ENCODE data around the gene C19orf53.

DNA sequence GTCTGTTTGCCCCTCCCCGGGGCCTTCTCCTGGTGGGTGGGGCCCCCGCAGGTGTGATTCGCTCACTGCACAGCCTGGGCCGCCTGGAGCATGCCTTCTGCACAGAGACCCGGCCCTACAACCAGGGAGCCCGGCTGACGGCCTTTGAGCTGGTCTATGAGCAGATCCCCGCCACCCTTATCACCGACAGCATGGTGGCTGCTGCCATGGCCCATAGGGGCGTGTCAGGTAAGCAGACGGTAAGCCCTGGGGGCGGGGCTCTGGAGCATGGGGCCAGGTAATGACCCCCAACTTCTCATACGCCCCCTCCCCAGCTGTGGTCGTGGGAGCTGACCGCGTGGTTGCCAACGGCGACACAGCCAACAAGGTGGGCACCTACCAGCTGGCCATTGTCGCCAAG lies 5.7 kb upstream of the C19orf53 start:
- TF ChIP-seq, protein P1, sequence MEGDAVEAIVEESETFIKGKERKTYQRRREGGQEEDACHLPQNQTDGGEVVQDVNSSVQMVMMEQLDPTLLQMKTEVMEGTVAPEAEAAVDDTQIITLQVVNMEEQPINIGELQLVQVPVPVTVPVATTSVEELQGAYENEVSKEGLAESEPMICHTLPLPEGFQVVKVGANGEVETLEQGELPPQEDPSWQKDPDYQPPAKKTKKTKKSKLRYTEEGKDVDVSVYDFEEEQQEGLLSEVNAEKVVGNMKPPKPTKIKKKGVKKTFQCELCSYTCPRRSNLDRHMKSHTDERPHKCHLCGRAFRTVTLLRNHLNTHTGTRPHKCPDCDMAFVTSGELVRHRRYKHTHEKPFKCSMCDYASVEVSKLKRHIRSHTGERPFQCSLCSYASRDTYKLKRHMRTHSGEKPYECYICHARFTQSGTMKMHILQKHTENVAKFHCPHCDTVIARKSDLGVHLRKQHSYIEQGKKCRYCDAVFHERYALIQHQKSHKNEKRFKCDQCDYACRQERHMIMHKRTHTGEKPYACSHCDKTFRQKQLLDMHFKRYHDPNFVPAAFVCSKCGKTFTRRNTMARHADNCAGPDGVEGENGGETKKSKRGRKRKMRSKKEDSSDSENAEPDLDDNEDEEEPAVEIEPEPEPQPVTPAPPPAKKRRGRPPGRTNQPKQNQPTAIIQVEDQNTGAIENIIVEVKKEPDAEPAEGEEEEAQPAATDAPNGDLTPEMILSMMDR (conservative IDR thresholded peaks at IDR 0.05 in 1 of 2, IDR thresholded peaks at IDR 0.05 in 1 of 2; ENCODE audit: low read depth in 1 of 2, low read length in 2 of 2): no peak
- TF ChIP-seq EZH2 (IDR thresholded peaks at IDR 0.05; ENCODE audit: low read length, missing control alignments): no peak

Measured in fibroblast of lung (primary cell).